ENCODE measurements around the gene UBB.
A peak's percentile ranks its signal among the peaks of the same experiment; 100 is the strongest.
"Not testable (repeated sequence)": the region's sequence is repeated elsewhere in the genome, so short reads cannot be mapped to it uniquely, and the experiment has no call there.

The UBB gene

DNA sequence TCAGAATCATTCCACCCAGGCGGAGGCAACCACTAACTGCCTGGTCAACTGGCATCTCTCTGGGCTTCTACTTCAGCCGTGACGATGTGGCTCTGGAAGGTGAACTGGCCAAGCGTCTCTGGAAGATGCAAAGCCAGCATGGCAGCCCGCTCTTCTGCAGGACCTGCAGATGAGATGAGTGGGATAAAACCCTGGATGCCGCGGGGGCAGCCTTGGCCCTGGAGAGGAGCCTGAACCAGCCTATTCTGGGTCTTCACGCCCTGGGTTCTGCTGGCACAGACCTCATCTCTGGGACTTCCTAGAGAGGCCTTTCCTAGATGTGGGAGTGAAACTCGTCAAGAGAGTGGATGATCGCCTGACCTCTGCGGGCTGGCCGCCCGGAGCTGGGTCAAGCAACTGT, 10.6 kb downstream of the UBB start:
- no peaks in the 10 kb centered on the region for H3K27me3 ChIP-seq (ENCODE audit: control insufficient read depth in 2 of 2, insufficient read depth in 2 of 2, low read length in 2 of 2)
- no peak overlapping the region for H3K27ac ChIP-seq (ENCODE audit: low read depth in 2 of 2, low read length in 2 of 2)
- no peak overlapping the region for H3K9ac ChIP-seq (ENCODE audit: low read depth in 1 of 2, low read length in 2 of 2)

DNA sequence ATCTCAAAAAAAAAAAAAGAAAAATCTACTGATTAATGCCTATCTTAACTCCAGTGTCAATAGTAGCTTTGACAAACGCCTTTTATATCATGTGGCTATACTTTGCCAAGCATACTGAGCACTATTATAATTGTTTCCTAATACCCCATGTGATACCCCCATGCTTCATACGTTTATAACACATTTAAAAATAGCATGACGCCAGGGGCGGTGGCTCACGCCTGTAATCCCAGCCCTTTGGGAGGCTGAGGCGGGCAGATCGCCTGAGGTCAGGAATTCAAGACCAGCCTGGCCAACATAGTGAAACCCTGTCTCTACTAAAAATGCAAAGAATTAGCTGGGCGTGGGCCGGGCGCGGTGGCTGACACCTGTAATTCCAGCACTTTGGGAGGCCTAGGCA, 11.6 kb downstream of the UBB start:
- not testable (repeated sequence) for H3K4me1 ChIP-seq (ENCODE audit: control insufficient read depth in 2 of 2, insufficient read depth in 2 of 2, low read length in 2 of 2); H3K9ac ChIP-seq (ENCODE audit: low read depth in 1 of 2, low read length in 2 of 2); H3K36me3 ChIP-seq (ENCODE audit: control insufficient read depth in 2 of 2, insufficient read depth in 2 of 2, low read length in 2 of 2); H3K27me3 ChIP-seq (ENCODE audit: control insufficient read depth in 2 of 2, insufficient read depth in 2 of 2, low read length in 2 of 2); H3K27ac ChIP-seq (ENCODE audit: low read depth in 2 of 2, low read length in 2 of 2); H3K4me3 ChIP-seq (ENCODE audit: low read length in 2 of 2); H3K9me3 ChIP-seq (ENCODE audit: control insufficient read depth in 2 of 2, low read length in 2 of 2)

More for the DNA sequence above, 10.6 kb downstream of the UBB start:
- peaks cover 3 to 6% of the 10 kb centered on the region in 2 donors for H3K4me1 ChIP-seq (ENCODE audit: control insufficient read depth in 2 of 2, insufficient read depth in 2 of 2, low read length in 2 of 2)
- no peak overlapping the region for H3K4me3 ChIP-seq (ENCODE audit: low read length in 2 of 2)
- H3K36me3 ChIP-seq (ENCODE audit: control insufficient read depth in 2 of 2, insufficient read depth in 2 of 2, low read length in 2 of 2), result no peaks in the 10 kb centered on the region
- H3K9me3 ChIP-seq (ENCODE audit: control insufficient read depth in 2 of 2, low read length in 2 of 2), result no peaks in the 10 kb centered on the region

DNA sequence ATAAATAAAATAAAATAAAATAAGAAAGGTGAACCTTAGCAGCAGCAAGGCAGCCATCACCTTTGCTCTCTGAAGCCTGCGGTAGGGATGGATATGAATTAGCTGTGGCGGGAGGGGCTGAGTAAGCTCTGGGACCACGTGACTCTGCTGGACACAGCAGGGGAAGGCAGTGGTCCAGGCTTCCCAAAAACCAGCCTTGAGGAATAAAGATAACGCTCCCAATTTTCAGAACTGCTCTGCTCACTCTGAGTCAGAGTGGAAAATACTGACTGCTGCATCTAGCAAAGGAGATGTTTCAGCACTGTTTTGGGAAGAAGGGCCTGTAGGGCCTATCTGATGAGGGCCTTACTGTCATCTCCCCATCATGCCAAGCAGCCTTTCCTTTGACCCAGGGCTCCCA, 15.0 kb downstream of the UBB start:
- not testable (repeated sequence) for H3K4me1 ChIP-seq (ENCODE audit: control insufficient read depth in 2 of 2, insufficient read depth in 2 of 2, low read length in 2 of 2); H3K27me3 ChIP-seq (ENCODE audit: control insufficient read depth in 2 of 2, insufficient read depth in 2 of 2, low read length in 2 of 2); H3K36me3 ChIP-seq (ENCODE audit: control insufficient read depth in 2 of 2, insufficient read depth in 2 of 2, low read length in 2 of 2); H3K4me3 ChIP-seq (ENCODE audit: low read length in 2 of 2); H3K9ac ChIP-seq (ENCODE audit: low read depth in 1 of 2, low read length in 2 of 2); H3K27ac ChIP-seq (ENCODE audit: low read depth in 2 of 2, low read length in 2 of 2); H3K9me3 ChIP-seq (ENCODE audit: control insufficient read depth in 2 of 2, low read length in 2 of 2)

DNA sequence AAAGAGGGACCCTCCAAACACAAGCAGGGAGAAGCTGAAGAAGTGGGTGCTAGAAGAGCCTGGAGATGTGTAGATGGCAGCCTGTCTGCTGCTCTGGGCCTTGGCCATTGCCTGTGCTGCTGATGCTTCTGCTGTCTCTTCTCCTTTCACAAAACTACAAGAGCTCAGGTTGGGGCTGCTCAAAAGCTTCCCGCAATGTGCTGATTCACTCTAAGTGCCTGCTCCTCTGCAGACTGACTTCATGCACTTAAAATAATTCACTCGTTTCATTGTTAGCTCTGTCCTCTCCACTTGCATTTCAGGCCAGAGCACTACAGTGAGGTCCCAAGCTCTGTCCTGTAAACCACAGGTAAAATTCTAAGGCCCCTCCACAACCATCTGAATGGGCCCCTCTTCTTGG, 15.8 kb downstream of the UBB start:
- H3K36me3 ChIP-seq (ENCODE audit: control insufficient read depth in 2 of 2, insufficient read depth in 2 of 2, low read length in 2 of 2); H3K9me3 ChIP-seq (ENCODE audit: control insufficient read depth in 2 of 2, low read length in 2 of 2); H3K27me3 ChIP-seq (ENCODE audit: control insufficient read depth in 2 of 2, insufficient read depth in 2 of 2, low read length in 2 of 2); H3K27ac ChIP-seq (ENCODE audit: low read depth in 2 of 2, low read length in 2 of 2); H3K9ac ChIP-seq (ENCODE audit: low read depth in 1 of 2, low read length in 2 of 2); H3K4me1 ChIP-seq (ENCODE audit: control insufficient read depth in 2 of 2, insufficient read depth in 2 of 2, low read length in 2 of 2); H3K4me3 ChIP-seq (ENCODE audit: low read length in 2 of 2): not testable (repeated sequence)

DNA sequence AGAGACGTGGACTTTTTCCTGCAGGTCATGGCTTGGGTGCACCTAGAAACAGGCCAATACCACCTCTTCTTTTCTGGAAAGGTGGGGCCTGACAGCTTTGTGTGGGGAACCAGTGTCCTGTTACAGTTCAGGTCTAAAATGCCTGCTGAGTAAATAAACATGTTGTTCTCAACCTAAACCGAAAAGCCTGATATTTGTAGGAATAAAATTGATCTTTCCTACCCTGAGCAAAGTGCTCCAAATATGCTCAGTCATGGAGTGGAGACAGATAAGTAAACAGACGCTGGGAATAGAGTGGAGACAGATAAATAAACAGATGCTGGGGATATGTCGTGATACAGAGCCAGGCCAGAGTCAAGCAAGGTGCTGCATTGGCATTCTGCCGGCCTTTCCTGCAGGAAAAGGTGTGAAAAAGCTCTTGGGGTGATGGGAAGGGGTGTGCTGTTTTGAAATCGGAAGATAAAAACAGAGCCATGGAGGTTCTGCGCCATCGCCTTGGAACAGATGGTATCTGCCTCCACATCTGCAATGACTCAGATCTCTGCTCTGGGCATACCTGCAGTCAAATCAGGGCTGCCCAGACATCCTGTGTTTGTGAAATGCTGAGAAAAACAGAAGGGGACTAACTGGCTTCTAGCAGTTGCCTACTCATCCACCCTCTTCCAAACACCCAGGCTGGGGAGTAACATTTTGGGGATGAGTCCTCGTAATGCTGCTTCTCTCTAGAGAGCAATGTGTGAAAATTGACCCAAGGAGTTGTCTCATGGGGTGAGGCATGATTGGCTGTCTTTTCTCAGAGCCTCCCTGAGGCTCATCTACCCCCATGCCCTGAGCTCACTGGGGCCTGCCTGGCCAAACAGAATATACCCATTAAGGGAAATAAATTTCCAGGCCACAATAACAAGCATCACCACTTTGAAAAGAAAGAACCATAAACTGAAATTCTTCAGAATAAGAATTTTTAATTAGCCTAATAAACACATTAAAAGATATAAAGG, 17.7 kb downstream of the UBB start:
- Histone ChIP-seq H3K4me3 (ENCODE audit: low read length in 2 of 2) (no peak overlapping the region), H3K4me1 (ENCODE audit: control insufficient read depth in 2 of 2, insufficient read depth in 2 of 2, low read length in 2 of 2) (no peaks in the 10 kb centered on the region), H3K9me3 (ENCODE audit: control insufficient read depth in 2 of 2, low read length in 2 of 2) (no peaks in the 10 kb centered on the region), H3K27ac (ENCODE audit: low read depth in 2 of 2, low read length in 2 of 2) (no peak overlapping the region), H3K36me3 (ENCODE audit: control insufficient read depth in 2 of 2, insufficient read depth in 2 of 2, low read length in 2 of 2) (no peaks in the 10 kb centered on the region), H3K9ac (ENCODE audit: low read depth in 1 of 2, low read length in 2 of 2) (no peak overlapping the region), H3K27me3 (ENCODE audit: control insufficient read depth in 2 of 2, insufficient read depth in 2 of 2, low read length in 2 of 2) (no peaks in the 10 kb centered on the region)

DNA sequence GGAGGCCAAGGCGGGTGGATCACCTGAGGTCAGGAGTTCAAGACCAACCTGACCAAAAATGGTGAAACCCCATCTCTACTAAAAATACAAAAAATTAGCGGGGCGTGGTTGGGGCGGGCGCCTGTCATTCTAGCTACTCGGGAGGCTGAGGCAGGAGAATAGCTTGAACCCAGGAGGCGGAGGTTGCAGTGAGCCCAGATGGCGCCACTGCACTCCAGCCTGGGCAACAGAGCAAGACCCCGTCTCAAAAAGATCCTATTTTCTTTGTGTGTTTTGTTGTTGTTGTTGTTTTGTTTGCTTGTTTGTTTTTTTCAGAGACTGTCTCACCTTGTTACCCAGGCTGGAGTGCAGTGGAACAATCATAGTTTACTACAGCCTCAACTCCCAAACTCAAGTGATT, 23.0 kb downstream of the UBB start:
- H3K27ac ChIP-seq (ENCODE audit: low read depth in 2 of 2, low read length in 2 of 2); H3K36me3 ChIP-seq (ENCODE audit: control insufficient read depth in 2 of 2, insufficient read depth in 2 of 2, low read length in 2 of 2); H3K4me3 ChIP-seq (ENCODE audit: low read length in 2 of 2); H3K9ac ChIP-seq (ENCODE audit: low read depth in 1 of 2, low read length in 2 of 2); H3K27me3 ChIP-seq (ENCODE audit: control insufficient read depth in 2 of 2, insufficient read depth in 2 of 2, low read length in 2 of 2); H3K9me3 ChIP-seq (ENCODE audit: control insufficient read depth in 2 of 2, low read length in 2 of 2); H3K4me1 ChIP-seq (ENCODE audit: control insufficient read depth in 2 of 2, insufficient read depth in 2 of 2, low read length in 2 of 2): not testable (repeated sequence)

DNA sequence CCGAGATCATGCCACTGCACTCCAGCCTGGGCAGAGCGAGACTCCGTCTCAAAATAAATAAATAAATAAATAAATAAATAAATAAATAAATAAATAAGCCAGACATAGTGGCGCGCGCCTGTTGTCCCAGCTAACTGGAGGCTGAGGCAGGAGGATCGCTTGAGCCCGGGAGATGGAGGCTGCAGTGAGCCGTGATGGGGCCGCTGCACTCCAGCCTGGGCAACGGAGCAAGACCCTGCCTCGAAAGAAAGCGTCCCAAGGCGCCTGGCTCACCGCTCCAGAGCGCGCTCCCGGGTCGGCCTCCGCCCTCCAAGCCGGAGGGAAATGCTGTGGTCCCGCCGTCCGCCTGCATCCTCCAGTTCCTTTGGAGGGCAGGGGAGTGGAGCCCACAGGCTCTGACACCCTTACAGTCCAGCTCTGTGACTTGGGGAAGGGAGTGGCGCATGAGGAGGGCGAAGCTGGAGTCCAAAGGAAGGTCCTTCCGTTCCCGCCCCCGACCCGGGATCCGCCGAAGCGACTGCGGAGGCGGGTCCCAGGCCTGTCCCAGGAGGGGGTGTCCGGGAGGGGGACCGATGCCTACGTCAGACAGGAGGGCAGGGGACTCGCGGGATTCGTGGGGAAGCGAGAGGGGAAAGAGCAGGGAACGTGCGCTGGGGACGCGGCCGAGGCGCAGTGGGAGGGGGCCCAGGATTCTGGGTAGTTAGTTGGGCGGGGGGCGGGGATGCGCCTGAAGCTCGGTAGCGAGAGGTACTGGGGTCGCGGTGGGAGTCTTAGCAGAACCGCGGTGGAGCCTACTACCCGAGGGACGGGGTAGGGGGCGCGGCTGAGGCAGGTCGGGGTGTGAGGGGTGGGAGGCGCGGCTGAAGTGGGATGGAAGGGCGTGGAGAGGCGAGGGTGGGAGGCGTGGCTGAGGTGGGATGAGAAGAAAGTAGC, 26.1 kb downstream of the UBB start:
- H3K36me3 ChIP-seq (ENCODE audit: control insufficient read depth in 2 of 2, insufficient read depth in 2 of 2, low read length in 2 of 2), result no peaks in the 10 kb centered on the region
- peak overlapping the region; percentile 64 to 67 for H3K4me3 ChIP-seq (ENCODE audit: low read length in 2 of 2)
- peaks cover 2 to 5% of the 10 kb centered on the region in 2 donors for H3K4me1 ChIP-seq (ENCODE audit: control insufficient read depth in 2 of 2, insufficient read depth in 2 of 2, low read length in 2 of 2)
- H3K27me3 ChIP-seq (ENCODE audit: control insufficient read depth in 2 of 2, insufficient read depth in 2 of 2, low read length in 2 of 2), result no peaks in the 10 kb centered on the region
- H3K9me3 ChIP-seq (ENCODE audit: control insufficient read depth in 2 of 2, low read length in 2 of 2), result no peaks in the 10 kb centered on the region
- H3K27ac ChIP-seq (ENCODE audit: low read depth in 2 of 2, low read length in 2 of 2), result peak overlapping the region in 1 of 2 donors; percentile 43
- H3K9ac ChIP-seq (ENCODE audit: low read depth in 1 of 2, low read length in 2 of 2), result peak overlapping the region; percentile 24 to 64

DNA sequence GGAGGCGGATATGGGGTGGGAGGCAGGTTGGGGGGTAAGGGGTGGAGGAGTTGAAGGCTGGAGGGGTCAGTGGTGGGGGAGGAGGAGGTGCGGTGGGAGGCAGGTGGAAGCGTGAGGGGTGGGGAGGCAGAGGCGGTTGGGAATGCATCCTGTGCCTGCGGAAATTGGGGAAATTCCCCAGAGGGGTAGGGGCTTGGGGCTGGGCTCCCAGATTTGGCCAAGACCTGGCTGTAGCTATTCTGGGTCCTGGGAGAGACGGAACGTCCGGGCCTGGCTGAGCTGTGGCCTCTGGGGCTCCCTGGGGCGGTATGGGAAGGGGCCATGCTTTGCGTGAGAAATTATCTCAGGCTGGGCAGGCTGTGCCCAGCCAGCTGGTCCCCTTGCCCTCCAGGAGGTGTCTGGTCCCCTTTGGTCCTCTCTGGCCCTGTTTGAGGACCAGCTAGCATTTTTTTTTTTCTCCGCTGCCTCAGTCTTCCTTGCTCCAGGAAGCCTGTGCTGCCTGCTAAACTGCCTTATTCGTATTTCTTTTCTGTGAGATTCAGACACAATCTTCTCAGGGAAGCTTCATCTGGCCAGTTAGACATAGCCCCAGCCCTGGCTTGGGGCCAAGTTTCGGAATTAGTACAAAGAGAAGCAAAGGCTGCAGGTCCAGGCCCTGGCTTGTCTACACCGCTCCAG, 27.2 kb downstream of the UBB start:
- Histone ChIP-seq H3K9me3 (ENCODE audit: control insufficient read depth in 2 of 2, low read length in 2 of 2) (no peaks in the 10 kb centered on the region), H3K9ac (ENCODE audit: low read depth in 1 of 2, low read length in 2 of 2) (peak overlapping the region in 1 of 2 donors; percentile 1), H3K27ac (ENCODE audit: low read depth in 2 of 2, low read length in 2 of 2) (peak overlapping the region; percentile 9 to 11), H3K4me1 (ENCODE audit: control insufficient read depth in 2 of 2, insufficient read depth in 2 of 2, low read length in 2 of 2) (peaks cover 2 to 5% of the 10 kb centered on the region in 2 donors), H3K36me3 (ENCODE audit: control insufficient read depth in 2 of 2, insufficient read depth in 2 of 2, low read length in 2 of 2) (no peaks in the 10 kb centered on the region), H3K4me3 (ENCODE audit: low read length in 2 of 2) (peak overlapping the region in 1 of 2 donors; percentile 20), H3K27me3 (ENCODE audit: control insufficient read depth in 2 of 2, insufficient read depth in 2 of 2, low read length in 2 of 2) (no peaks in the 10 kb centered on the region)

DNA sequence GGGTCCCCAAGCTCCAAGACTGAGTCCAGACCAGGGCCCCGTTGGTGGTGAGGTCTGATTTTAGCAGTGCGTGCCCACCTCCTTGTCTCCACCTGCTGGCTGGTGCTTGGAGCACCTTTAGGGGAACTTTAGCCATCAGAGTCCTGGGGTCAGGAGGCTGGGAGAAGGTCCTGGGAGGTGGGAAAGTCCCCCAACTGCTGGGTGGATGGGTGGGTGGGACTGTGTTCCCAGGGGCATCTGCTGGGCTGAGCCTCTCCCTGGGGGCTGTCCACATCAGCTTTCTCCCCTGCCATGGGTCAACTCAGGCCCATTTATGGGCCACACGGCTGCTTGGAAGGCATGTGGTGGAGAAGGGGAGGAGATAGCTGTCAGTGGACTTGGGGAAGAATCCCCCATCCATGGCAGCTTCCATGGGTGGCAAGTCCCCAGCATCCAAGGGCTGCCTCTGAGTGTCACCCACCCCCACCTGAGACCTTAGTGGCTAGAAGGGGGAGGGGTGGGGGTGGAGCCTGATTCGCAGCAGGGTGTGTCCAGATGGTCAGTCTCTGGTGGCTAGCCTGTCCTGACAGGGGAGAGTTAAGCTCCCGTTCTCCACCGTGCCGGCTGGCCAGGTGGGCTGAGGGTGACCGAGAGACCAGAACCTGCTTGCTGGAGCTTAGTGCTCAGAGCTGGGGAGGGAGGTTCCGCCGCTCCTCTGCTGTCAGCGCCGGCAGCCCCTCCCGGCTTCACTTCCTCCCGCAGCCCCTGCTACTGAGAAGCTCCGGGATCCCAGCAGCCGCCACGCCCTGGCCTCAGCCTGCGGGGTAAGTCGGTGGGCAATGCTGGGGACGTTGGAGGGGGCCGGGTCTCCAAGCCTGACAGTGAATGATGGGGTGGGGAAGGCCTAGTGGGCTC, 34.4 kb downstream of the UBB start, which contains the start of gene TRPV2:
TSS of gene TRPV2 (plus strand) at position 541 of the 894 bp plus-strand sequence. CDS start 2,098 bp downstream, outside the sequence.
- Histone ChIP-seq H3K9ac (ENCODE audit: low read depth in 1 of 2, low read length in 2 of 2) (peak within 1 kb of the TSS; percentile 60 to 72), H3K4me3 (ENCODE audit: low read length in 2 of 2) (peak within 1 kb of the TSS; percentile 68 to 76), H3K36me3 (ENCODE audit: control insufficient read depth in 2 of 2, insufficient read depth in 2 of 2, low read length in 2 of 2) (peaks cover 0 to 5% of the 10 kb centered on the region in 2 donors), H3K4me1 (ENCODE audit: control insufficient read depth in 2 of 2, insufficient read depth in 2 of 2, low read length in 2 of 2) (peaks cover 14 to 27% of the 10 kb centered on the region in 2 donors), H3K9me3 (ENCODE audit: control insufficient read depth in 2 of 2, low read length in 2 of 2) (no peaks in the 10 kb centered on the region), H3K27me3 (ENCODE audit: control insufficient read depth in 2 of 2, insufficient read depth in 2 of 2, low read length in 2 of 2) (no peaks in the 10 kb centered on the region), H3K27ac (ENCODE audit: low read depth in 2 of 2, low read length in 2 of 2) (peak within 1 kb of the TSS; percentile 82 to 93)

Data from mucosa of rectum (tissue), 2 donors.